NCI-H2081 (cell line): Measurements from ENCODE around the gene KRTAP10-2.
"Not testable (repeated sequence)": the region's sequence is repeated elsewhere in the genome, so short reads cannot be mapped to it uniquely, and the experiment has no call there.

Source experiments
- DNase-seq, 2 experiments: peaks; one replicate each; lab custom pipeline; 2025; lab: John Stamatoyannopoulos, UW

KRTAP10-2 gene

GRCh38 chr21:44583089-44583799 lies 31.9 kb upstream of the KRTAP10-2 start:
- DNase-seq: peak in 1 of 2 experiments; percentile 55

GRCh38 chr21:44582055-44582454 lies 30.8 kb upstream of the KRTAP10-2 start:
- DNase-seq: no peak

- DNase-seq: no peak
Observed at GRCh38 chr21:44581158-44581557, 29.9 kb upstream of the KRTAP10-2 start.

GRCh38 chr21:44580231-44580821 lies 29.0 kb upstream of the KRTAP10-2 start, which contains the start of gene KRTAP10-5:
Gene KRTAP10-5, minus strand, starts transcription at chr21:44580604. Its CDS starts 26 bp downstream, at chr21:44580578.
- not testable (repeated sequence) for DNase-seq

GRCh38 chr21:44579833-44580144 lies 28.5 kb upstream of the KRTAP10-2 start:
- DNase-seq: no peak

- no peak for DNase-seq
Observed at GRCh38 chr21:44579056-44579832, 27.9 kb upstream of the KRTAP10-2 start.

GRCh38 chr21:44578371-44579055 lies 27.2 kb upstream of the KRTAP10-2 start:
- DNase-seq: no peak

GRCh38 chr21:44576025-44576420 lies 24.7 kb upstream of the KRTAP10-2 start:
- no peak for DNase-seq

GRCh38 chr21:44575307-44576024 lies 24.2 kb upstream of the KRTAP10-2 start:
- no peak for DNase-seq

GRCh38 chr21:44574457-44575306 lies 23.4 kb upstream of the KRTAP10-2 start:
- DNase-seq: no peak

GRCh38 chr21:44573630-44574456 lies 22.5 kb upstream of the KRTAP10-2 start, which contains the start of gene KRTAP10-4:
Gene KRTAP10-4, plus strand, starts transcription at chr21:44573729. Its CDS starts 30 bp downstream, at chr21:44573759.
- DNase-seq: peak in 1 of 2 experiments; percentile 32

GRCh38 chr21:44572959-44573583 lies 21.8 kb upstream of the KRTAP10-2 start:
- no peak for DNase-seq

GRCh38 chr21:44571844-44572782 lies 20.8 kb upstream of the KRTAP10-2 start:
- DNase-seq: no peak

- DNase-seq: no peak
Observed at GRCh38 chr21:44571296-44571695, 20.0 kb upstream of the KRTAP10-2 start.

GRCh38 chr21:44569861-44570517 lies 18.7 kb upstream of the KRTAP10-2 start:
- no peak for DNase-seq

- no peak for DNase-seq
Observed at GRCh38 chr21:44568667-44569556, 17.6 kb upstream of the KRTAP10-2 start.

GRCh38 chr21:44568261-44568660 lies 17.0 kb upstream of the KRTAP10-2 start:
- no peak for DNase-seq
